ENCODE measurements around the gene KCNK4. TPM values are rescaled to one million over a fixed set of nuclear protein-coding genes. Genes with fewer than 3 reads are reported as not detected.
A peak's percentile ranks its signal among the peaks of the same experiment; 100 is the strongest.

Gene KCNK4
- polyA plus RNA-seq, 2 of the 4 experiments (the other 2 are of a cell fraction), result 0.12 TPM; not detected in 1

GRCh38 chr11:64267207-64267945, 23.7 kb upstream of the KCNK4 start:
- Histone ChIP-seq H3K4me1 (peaks cover 20% of the 10 kb centered on the region), H3K4me3 (no peak overlapping the region), H3K9me3 (no peaks in the 10 kb centered on the region), H3K4me2 (no peak overlapping the region), H3K27ac (peak overlapping the region in 1 of 2 experiments; percentile 94; a peak in 2 of 6 replicates)
- CTCF ChIA-PET, result interaction anchor here (0.5 to 16.0 kb wide), 8 partner anchors 12 to 88 kb away, joined by 3 to 220 read pairs (median 4); partner anchors contain the start of genes CATSPERZ, ESRRA, PLCB3 and PPP1R14B
- no peak for ATAC-seq
- WGBS (ENCODE audit: missing lambda C conversion rate), result 89% methylated on average over 26 of the region's 27 CpGs
- no peak for DNase-seq (ENCODE audit: low read depth in 1 of 2, low spot score in 1 of 2)
- no peak for TF ChIP-seq ZFP36 (IDR thresholded peaks at IDR 0.05; ENCODE audit: borderline replicate concordance, partially characterized antibody)
- POLR2A ChIA-PET, result interaction anchor here (0.6 to 5.9 kb wide), 4 partner anchors 10 to 34 kb away, joined by 3 to 53 read pairs (median 4); partner anchors contain the start of gene PPP1R14B
- FAIRE-seq, result no peak

GRCh38 chr11:64268025-64268892, 22.8 kb upstream of the KCNK4 start:
- WGBS (ENCODE audit: missing lambda C conversion rate), result 84% methylated on average over 14 of the region's 23 CpGs
- Histone ChIP-seq H3K4me2 (peak overlapping the region; percentile 97), H3K9me3 (no peaks in the 10 kb centered on the region), H3K27ac (peak overlapping the region; percentile 94 to 97), H3K4me1 (peaks cover 26% of the 10 kb centered on the region), H3K4me3 (peak overlapping the region; percentile 72)
- CTCF ChIA-PET, result interaction anchor here (1.1 to 16.0 kb wide), 12 partner anchors 9 to 500 kb away, joined by 3 to 220 read pairs (median 4); partner anchors contain the start of genes CATSPERZ, ESRRA, PLCB3 and PPP1R14B
- ATAC-seq (peak in 1 of 2 experiments; percentile 1; a peak in 3 of 6 replicates), FAIRE-seq (no peak), DNase-seq (ENCODE audit: low read depth in 1 of 2, low spot score in 1 of 2) (peak in 1 of 2 experiments; percentile 62)
- POLR2A ChIA-PET, result interaction anchor here (0.8 to 5.9 kb wide), 10 partner anchors 9 to 82 kb away, joined by 3 to 53 read pairs (median 4); partner anchors contain the start of genes BAD, ESRRA, FKBP2 and GPR137
- TF ChIP-seq KDM1A (IDR thresholded peaks at IDR 0.05; ENCODE audit: low read depth) (peak; percentile 71), RAD21 (conservative IDR thresholded peaks at IDR 0.05 in 1 of 2, IDR thresholded peaks at IDR 0.05 in 1 of 2) (no peak)

DNA sequence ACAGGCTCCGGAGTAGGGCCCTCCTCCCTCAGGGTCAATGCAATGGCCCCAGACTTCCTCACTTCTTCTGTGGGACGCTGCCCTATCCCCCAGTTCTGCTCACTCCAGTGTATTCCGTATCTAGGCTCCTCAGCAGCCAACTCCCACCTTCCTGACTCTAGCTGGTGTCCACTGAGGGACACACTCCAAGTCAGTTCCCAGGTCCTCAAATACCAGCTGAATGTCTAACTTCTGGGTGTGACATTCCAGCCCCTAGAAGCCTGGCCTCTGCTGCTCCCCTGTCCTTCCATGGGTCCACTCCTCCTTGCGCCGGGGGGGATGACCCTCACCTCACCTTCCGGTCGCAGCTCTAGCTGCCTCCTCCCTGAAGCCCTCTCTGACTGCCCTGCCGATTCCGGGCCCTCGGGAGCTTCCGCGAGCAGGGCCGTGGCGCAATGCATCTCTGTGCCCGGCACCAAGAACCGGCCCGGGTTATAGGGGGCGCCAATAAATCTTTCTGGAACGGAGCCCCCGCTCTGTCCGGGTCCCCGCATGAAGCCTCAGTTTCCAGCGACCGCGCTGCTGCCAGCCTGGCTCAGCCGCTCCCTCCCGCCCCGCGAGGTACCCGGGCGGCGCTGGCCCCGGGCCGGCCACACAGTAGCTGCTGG, 22.1 kb upstream of the KCNK4 start:
- WGBS (ENCODE audit: missing lambda C conversion rate), result 4% methylated on average over 12 of the region's 34 CpGs
- TF ChIP-seq CBX8 (IDR thresholded peaks at IDR 0.05), result no peak
- TF ChIP-seq FOSB (CRISPR knock-in tag; IDR thresholded peaks at IDR 0.05), result 0 out of 2 replicates have a peak, but pooled peaks have one; percentile 53
- no peak for TF ChIP-seq ZSCAN20 (CRISPR knock-in tag; IDR thresholded peaks at IDR 0.05)
- TF ChIP-seq MAZ (IDR thresholded peaks at IDR 0.05; ENCODE audit: borderline replicate concordance, low read depth, low read length), result no peak
- TF ChIP-seq ZFP36 (IDR thresholded peaks at IDR 0.05; ENCODE audit: borderline replicate concordance, partially characterized antibody), result peak; percentile 100
- peak; percentile 29 to 58; a peak in 2 of 4 replicates for TF ChIP-seq CEBPB (IDR thresholded peaks at IDR 0.05)
- no peak; the same call in 1 of the 2 replicates for TF ChIP-seq RNF2 (IDR thresholded peaks at IDR 0.05; ENCODE audit: borderline replicate concordance, low read depth)
- peak; percentile 8; the same call in 1 of the 2 replicates for TF ChIP-seq GATA3 (IDR thresholded peaks at IDR 0.05; ENCODE audit: borderline replicate concordance)
- TF ChIP-seq RARB (CRISPR knock-in tag; IDR thresholded peaks at IDR 0.05), result no peak
- no peak for TF ChIP-seq EHMT2 (IDR thresholded peaks at IDR 0.05; ENCODE audit: low read depth)
- TF ChIP-seq MAX (IDR thresholded peaks at IDR 0.05), result no peak
- no peak for TF ChIP-seq PHF8 (IDR thresholded peaks at IDR 0.05; ENCODE audit: borderline replicate concordance, low read depth)
- no peak for TF ChIP-seq ZNF302 (CRISPR knock-in tag; IDR thresholded peaks at IDR 0.05)
- peak; percentile 16; the same call in 1 of the 2 replicates for TF ChIP-seq TFCP2L1 (CRISPR knock-in tag; IDR thresholded peaks at IDR 0.05)
- TF ChIP-seq, protein P1, sequence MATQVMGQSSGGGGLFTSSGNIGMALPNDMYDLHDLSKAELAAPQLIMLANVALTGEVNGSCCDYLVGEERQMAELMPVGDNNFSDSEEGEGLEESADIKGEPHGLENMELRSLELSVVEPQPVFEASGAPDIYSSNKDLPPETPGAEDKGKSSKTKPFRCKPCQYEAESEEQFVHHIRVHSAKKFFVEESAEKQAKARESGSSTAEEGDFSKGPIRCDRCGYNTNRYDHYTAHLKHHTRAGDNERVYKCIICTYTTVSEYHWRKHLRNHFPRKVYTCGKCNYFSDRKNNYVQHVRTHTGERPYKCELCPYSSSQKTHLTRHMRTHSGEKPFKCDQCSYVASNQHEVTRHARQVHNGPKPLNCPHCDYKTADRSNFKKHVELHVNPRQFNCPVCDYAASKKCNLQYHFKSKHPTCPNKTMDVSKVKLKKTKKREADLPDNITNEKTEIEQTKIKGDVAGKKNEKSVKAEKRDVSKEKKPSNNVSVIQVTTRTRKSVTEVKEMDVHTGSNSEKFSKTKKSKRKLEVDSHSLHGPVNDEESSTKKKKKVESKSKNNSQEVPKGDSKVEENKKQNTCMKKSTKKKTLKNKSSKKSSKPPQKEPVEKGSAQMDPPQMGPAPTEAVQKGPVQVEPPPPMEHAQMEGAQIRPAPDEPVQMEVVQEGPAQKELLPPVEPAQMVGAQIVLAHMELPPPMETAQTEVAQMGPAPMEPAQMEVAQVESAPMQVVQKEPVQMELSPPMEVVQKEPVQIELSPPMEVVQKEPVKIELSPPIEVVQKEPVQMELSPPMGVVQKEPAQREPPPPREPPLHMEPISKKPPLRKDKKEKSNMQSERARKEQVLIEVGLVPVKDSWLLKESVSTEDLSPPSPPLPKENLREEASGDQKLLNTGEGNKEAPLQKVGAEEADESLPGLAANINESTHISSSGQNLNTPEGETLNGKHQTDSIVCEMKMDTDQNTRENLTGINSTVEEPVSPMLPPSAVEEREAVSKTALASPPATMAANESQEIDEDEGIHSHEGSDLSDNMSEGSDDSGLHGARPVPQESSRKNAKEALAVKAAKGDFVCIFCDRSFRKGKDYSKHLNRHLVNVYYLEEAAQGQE (IDR thresholded peaks at IDR 0.05), result no peak
- no peak for TF ChIP-seq ELK1 (IDR thresholded peaks at IDR 0.05; ENCODE audit: low read depth, low read length)
- no peak for TF ChIP-seq HDAC2 (IDR thresholded peaks at IDR 0.05)
- TF ChIP-seq SREBF2 (IDR thresholded peaks at IDR 0.05), result no peak
- TF ChIP-seq, protein P2, sequence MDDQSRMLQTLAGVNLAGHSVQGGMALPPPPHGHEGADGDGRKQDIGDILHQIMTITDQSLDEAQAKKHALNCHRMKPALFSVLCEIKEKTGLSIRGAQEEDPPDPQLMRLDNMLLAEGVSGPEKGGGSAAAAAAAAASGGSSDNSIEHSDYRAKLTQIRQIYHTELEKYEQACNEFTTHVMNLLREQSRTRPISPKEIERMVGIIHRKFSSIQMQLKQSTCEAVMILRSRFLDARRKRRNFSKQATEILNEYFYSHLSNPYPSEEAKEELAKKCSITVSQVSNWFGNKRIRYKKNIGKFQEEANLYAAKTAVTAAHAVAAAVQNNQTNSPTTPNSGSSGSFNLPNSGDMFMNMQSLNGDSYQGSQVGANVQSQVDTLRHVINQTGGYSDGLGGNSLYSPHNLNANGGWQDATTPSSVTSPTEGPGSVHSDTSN (IDR thresholded peaks at IDR 0.05), result peak; percentile 52

More for the DNA sequence above, 22.1 kb upstream of the KCNK4 start:
- Histone ChIP-seq H3K4me2 (peak overlapping the region; percentile 97), H3K27ac (peak overlapping the region; percentile 94 to 97), H3K4me3 (peak overlapping the region; percentile 72), H3K4me1 (peaks cover 32% of the 10 kb centered on the region), H3K9me3 (no peaks in the 10 kb centered on the region)
- FAIRE-seq (no peak), DNase-seq (ENCODE audit: low read depth in 1 of 2, low spot score in 1 of 2) (peak in 1 of 2 experiments; percentile 76), ATAC-seq (peak; percentile 35 to 46)
- ChIA-PET CTCF (interaction anchor here (1.1 to 16.0 kb wide), 11 partner anchors 8 to 499 kb away, joined by 3 to 220 read pairs (median 5); partner anchors contain the start of genes BAD, CATSPERZ, ESRRA and PLCB3), POLR2A (interaction anchor here (0.8 to 5.9 kb wide), 11 partner anchors 8 to 83 kb away, joined by 3 to 53 read pairs (median 5); partner anchors contain the start of genes BAD, ESRRA, FKBP2 and GPR137)

Data from A549 (cell line).